HuH-7 (cell line): ENCODE measurements around the gene LGALS12.

Experiments
- DNase-seq: peaks from one replicate; pipeline ENCODE4 v3.0.0; 2011; ENCODE audit warnings: low spot score

LGALS12 gene, protein sequence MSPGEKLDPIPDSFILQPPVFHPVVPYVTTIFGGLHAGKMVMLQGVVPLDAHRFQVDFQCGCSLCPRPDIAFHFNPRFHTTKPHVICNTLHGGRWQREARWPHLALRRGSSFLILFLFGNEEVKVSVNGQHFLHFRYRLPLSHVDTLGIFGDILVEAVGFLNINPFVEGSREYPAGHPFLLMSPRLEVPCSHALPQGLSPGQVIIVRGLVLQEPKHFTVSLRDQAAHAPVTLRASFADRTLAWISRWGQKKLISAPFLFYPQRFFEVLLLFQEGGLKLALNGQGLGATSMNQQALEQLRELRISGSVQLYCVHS

DNA sequence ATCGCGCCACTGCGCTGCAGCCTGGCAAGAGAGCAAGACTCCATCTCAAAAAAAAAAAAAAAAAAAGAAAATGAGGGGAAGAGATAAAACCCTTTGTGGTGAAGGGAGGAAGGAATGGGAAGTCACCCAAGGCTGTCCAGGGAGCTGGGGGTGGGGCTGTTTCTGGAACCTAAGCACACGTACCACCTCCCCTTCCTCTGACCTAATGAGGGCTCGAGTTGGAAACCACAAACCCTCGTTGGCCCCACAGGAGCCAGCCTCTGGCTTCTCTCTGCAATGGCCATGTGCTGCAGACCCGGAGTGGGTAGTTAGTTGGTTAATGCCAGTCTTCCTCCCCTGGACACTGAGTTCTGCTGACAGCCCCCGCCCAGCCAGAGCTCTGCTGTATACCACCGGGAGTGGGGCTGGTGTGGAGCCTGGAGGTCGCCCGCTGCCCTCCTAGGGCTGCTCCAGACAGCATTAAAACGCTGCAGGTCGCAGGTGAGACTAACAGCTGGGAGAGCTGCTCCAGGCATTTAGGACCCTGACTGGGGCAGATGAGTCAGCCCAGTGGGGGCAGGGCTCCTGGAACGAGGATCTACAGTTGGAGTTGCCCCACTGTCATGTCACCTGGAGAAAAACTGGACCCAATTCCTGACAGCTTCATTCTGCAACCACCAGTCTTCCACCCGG lies at the start of gene LGALS12:
Gene LGALS12, plus strand, starts transcription at position 228 of the 672 bp plus-strand sequence. Its CDS starts 375 bp downstream, at position 603.
- DNase-seq = no peak

DNA sequence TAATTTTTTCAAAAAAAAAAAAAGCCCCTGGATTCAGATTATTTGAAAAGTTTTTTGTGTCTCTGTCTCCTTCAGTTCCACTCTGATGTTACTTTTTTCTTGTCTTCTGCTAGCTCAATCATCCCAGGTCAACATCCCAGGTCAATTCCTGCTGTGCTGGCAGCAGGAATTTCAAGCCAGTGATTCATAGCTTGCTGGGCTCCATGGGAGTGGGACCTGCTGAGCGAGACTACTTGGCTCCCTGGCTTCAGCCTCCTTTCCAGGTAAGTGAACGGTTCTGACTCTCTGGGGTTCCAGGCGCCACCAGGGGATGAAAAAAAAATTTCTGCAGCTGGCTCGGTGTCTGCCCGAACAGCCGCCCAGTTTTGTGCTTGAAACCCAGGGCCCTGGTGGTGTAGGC lies 46.3 kb upstream of the LGALS12 start:
- no peak for DNase-seq

DNA sequence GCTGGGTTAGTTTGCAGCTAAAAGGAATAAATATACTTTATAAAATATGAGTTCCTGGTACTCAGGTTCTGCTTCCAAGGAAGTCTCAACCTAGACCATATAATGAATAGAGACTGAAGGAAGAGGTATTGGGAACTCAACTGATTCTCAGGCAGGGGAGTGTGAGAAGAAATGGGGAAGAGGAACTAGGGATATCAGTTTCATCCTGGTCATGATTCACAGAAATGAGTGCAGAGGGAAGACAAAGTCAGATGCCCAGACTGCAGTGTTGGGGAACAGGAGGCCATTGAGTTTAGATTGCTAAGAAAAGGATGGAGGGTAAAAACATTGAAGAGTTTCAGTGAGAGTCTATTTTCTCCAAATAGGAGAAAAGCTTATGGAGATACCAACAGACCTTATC lies 43.7 kb upstream of the LGALS12 start:
- no peak for DNase-seq

DNA sequence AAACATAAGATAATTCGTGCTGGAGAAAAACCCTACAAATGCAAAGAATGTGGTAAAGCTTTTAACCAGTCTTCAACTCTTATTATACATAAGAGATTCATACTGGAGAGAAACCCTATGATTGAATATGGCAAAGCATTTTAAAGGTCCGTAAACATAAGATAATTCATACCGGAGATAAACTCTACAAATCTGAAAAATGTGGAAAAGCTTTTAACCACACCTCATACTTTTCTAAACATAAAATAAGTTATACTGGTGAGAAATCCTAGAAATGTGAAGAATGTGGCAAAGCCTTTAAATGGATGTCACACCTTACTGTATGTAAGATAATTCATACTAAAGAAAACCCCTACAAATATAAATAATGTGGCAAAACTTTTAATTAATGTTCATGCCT lies 35.6 kb upstream of the LGALS12 start:
- no peak for DNase-seq

DNA sequence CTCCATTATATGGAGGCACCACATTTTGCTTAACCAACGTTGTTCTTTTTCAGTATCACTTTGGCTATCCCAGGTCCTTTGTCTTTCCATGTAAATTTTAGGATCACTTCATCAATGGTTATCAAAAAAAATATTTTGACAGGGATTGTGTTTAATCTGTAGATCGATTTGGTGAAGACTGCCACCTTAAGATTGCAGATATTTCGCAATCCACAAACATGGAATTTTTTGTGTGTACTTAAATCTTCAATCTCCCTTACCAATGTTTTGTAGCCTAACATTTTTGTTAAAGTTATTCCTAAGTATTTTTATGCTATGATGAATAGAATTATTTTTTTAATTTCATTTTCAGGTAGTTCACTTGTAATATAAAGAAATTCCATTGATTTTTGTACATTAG lies 33.5 kb upstream of the LGALS12 start:
- no peak for DNase-seq

DNA sequence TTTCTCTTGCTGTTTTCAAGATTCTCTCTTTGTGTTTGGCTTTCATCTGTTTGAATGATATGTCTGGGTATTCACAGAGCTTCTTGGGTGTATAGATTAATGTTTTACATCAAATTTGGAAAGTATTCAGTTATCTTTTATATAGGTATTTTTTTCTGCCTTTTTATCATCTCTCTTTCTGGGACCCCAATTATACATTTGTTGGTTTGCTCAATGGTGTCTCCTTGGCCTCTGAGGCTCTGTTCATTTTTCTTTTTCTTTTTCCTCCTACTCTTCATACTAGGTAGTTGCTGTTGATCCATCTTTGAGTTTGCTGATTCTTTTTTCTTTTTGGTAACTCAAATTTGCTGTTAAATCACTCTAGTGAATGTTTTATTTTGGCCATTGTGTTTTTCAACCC lies 29.3 kb upstream of the LGALS12 start:
- DNase-seq = no peak

DNA sequence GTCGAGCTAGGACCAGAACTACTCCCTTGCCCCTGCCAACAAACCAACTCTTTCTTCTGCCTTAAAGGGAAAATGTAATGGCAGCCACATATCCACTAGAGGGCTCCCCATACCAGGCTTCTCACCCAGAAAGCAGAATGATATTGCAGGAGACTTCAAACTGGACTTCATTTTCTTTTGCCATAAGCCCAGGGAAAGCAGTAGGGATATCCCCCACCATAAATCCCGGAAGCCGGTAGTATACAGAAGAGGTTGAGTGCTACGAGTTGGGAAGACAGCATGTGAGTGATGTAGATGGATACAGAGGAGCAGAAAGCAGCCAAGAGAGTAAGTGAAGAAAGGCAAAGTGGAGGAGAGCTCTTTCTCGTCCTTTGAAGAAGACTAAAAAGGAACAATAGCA lies 27.0 kb upstream of the LGALS12 start:
- DNase-seq = peak; percentile 99

DNA sequence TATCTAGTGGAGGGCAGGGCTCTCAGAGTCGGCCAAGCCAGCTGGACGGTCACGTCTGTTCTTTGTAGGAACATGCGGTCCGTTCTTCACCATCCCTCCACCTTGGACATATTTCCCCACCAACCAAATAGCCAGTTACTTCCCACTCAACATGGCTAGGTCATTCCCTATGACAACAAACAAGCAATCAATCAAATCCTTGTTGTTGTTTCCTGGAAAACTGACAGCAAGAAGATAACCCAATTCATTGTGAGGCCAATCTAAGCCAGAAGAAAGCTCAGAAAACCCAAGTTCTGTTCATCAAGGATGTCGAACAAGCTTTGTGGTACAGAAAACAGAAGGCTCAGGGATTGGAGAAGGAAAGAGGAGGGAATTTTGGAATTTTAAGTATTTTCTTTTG lies 25.8 kb upstream of the LGALS12 start:
- DNase-seq = no peak

DNA sequence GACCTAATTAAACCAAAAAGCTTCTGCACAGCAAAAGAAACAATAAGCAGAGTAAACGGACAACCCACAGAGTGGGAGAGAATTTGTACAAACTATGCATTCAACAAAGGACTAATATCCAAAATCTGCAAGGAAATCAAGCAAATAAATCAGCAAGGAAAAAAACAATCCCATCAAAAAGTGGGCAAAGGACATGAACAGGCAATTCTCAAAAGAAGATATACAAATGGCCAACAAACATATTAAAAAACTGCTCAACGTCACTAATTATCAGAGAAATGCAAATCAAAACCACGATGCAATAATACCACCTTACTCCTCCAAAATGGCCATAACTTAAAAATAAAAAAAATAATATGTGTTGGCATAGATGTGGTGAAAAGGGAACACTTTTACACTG lies 20.1 kb upstream of the LGALS12 start:
- DNase-seq = no peak

DNA sequence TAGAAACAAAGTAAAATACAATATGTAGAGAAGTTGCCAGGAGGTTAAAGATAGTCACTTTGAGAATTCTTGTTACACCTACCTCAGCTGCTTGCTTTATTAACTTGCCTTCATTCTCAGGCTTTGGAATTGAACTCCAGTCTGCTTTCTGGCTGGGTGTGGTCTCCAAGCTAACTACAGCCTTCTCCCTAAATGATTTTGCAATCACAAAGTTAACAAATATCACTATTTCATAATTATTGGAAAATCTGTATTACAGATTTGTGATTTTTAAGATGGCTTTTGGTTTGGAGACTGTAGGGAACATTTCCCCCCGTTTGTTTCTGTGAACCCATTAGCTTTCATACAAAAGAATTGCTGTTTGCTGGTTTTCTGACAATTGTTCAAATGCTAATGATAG lies 17.1 kb upstream of the LGALS12 start:
- no peak for DNase-seq

DNA sequence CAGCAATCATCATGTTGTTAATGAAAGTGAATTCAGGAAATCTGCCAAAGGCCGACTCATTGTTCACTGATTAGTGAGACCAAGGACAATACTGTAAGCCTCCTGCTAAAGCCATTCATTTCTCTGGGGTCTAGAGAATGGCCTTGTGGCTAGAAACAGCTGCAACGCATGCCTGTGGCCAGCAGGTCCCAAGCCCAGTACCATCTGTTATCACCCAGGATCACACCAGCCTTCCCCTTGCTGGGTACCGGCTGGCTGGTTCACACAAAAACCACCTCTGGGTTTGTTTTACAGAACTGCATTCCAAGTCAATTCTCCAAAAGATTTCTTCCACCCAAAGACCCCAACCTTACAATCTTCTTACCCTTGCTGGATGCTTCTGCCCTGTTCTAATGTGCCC lies 16.0 kb upstream of the LGALS12 start:
- DNase-seq = peak; percentile 71

DNA sequence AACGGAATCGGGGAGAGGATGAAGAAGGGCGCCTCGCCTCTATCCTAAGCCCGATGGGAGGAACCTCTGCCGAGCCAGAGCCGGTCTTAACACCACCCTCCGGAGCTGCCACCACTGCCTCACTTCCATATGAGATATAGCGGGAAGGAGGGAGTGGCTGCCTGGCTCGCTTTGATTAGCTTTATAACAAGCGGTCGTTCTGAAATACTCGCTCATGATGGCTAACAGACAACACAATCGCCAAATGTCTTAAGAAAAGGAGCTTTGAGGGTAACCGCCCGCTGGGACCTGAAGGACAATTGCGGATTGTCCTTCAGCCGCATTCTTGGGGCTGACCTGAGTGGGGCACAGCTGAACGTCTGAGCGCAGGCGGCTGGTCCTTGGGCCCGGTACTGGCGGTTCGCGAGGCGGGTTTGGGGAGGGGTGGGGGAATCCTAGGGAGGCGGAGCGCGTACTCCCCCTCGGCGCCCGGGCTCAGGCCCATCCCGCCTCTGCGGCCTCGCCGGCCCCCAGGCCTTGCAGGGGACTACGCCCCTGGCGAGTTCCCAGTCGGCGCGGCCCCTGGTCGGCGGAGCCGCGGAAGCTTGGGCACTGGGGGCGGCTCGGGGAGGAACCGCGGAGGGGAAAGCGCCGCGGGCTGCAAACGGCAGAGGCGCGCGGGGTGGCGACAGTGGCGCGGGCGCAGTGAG lies 15.2 kb upstream of the LGALS12 start, which contains the start of gene PLAAT5:
Gene PLAAT5, minus strand, starts transcription at position 617 of the 689 bp plus-strand sequence. Its CDS starts 133 bp downstream, at position 484.
- no peak for DNase-seq

DNA sequence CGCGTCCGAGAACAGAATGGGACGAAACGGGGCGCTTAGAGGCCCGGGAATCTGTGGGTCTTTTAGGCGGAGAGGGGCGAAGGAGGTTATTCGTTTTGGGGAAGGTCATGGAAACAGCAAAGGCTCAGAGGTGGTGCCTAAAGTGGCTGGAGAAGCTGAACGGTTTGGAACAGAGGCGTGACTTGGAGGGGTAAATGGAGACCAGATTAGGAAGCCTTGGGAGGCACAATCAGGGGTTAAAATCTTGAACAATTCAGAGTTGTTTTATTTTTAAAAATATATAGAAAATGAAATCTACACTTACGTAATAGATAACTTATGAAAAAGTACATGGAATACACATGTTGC lies 14.7 kb upstream of the LGALS12 start:
- no peak for DNase-seq

DNA sequence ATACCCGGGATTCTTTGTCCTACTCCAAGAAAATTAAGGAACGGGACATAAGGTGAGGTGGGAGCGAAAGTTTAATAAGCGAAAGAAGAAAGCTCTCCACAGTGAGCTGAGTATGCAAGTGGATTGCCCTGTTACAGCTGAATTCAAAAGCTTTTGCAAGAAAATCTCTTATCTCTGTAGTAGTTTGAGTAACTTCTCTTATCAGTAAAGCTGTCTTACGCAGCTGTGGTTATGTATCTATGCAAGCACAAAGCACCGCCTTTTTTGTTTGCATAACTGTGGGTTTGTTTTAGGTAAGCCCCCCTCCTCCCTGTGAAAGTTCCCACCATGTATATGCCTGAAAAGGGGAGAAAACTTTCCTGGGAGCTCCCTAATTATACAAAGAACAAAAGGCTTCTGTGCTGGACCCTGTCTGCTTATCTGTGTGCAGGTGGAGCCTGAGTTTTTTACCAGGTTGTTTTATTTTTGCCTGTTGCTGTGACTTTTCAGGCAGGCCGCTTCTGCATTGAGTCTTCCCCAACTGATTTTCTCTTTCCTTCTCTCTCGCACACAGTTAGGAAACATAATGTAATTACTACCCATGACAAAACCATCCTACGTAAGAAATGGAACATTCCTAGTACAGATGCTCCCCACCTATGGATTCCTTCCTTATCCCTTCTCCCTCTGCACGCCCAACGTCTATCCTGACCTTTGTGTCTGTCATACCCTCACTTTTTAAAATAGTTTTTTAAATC lies 14.1 kb upstream of the LGALS12 start:
- peak; percentile 82 for DNase-seq

DNA sequence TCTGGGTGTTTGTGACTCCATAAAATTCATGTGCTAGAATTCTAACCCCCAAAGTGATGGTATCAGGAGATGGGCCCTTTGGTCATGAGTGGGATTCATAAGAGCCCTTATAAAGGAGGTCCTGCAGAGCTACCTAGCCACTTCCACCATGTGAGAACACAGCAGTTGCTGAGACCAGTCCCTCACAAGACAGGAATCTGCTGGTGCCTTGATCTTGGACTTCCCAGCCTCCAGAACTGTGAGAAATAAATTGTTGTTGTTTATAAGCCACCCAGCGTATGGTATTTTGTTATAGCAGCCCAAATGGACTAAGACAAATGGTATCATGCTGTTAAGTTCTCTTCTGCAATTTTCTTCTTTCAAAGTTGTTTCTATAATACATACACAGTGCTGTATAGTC lies 13.4 kb upstream of the LGALS12 start:
- no peak for DNase-seq

DNA sequence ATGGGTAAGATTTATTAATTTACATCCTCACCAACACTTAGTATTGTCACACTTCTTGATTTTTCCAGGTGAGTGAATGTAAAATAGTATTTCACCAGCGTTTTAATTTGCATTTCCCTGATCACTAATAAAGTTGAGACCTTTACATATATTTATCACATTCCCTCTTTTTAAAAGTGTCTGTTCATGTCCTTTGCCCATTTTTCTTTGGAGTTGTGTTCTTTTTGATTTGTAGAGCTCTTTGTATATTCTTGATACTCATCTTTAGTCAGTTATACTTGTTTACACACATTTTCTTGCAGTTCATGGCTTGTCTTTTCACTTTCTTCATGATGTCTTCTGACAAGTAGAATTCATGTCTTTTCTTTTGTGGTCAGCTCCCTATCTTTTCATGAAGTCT lies 12.8 kb upstream of the LGALS12 start:
- DNase-seq = no peak

DNA sequence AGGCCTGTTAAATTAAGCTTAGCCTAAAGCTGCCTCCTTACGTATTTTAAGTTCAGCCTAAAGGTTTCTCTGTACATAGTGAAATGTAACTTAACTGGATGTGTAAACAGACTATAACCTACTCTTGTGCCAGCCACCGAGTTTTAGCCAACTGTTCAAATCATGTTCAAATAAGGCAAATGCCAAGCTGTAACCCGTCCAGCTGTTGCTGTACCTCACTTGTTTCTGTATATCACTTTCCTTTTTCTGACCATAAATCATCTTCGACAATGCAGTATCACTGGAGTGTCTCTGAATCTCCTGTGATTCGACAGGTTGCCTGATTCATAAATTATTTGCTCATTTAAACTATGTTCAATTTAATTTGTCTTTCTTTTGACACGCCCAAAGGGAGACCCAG lies 10.9 kb upstream of the LGALS12 start:
- no peak for DNase-seq

DNA sequence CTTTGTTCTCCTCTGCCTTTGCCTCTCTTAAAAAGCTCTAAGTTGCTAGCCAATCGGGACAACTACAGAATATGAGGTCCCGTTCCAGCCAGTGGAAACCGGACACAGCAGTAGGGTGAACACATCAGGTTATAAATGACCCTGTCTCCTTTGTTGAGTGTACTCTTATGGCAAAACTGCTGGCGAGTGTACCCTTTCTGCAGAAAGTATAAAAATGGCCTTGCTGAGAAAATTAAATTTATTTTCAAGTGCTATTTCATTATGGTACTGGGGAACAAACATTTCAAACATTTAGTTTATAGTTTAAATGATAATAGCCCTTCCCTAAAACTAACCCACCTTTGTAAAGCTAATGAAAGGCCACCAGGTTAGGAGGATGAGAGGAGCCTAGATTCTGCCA lies 6.0 kb upstream of the LGALS12 start:
- no peak for DNase-seq

DNA sequence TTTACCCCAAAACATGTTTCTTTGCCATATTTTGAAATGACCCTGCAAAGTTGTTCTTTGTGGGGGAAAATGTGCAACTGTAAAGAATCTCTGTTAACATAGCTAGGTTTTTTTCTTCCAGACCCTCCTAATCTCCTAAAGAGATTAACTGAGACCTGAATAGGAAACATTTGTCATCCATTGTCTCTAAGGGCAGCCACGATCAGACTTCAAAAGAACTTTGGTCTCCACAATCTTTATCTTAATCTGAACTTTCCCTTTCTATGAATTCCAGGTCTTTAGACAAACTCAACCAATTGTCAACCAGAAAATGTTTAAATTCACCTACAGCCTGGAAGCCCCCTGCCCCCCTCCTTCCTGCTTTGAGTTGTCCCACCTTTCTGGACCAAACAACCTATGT lies 4.6 kb upstream of the LGALS12 start:
- DNase-seq = no peak

DNA sequence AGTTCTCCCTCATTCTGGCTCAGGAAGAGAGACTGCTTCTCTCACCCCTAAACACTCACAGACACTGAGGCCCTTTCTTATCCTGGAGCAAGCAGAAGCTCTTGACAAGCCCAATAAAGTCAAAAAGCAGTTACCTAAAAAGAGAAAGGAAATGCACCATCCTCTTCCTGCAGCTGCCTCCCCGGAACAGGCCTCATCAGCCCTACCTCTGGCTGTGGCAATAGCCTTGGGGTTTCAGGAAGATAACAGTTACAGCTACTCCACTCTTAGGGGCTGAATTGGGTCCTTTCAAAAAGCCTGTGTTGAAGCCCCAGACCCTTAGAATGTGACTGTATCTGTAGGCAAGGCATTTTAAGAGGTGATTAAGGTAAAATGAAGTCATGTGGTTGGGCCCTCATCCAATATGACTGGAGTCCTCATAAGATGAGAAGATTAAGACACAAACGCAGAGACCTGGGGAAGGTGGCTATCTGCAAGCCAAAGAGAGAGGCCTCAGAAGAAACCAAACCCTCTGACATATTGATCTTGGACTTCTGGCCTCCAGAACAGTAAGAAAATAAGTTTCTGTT lies 3.5 kb upstream of the LGALS12 start:
- DNase-seq = no peak

DNA sequence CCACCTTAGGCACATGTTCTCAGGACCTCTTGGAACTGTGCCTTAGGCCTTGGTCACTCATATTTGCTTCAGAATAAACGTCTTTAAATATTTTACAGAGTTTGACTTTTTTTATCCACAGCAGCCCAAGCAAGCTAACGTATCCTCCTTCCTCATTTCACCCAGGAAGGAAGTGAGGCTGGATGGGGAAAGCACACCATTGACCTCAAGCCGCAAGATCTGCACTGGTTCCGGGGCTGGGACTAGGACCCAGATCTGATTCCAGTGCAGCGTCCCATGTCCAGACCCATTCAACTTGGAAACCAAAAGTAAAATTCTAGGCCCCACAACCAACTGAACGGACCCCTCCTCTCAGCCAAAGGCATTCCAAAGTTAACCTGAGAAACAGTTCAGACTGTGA lies 2.4 kb upstream of the LGALS12 start:
- no peak for DNase-seq

DNA sequence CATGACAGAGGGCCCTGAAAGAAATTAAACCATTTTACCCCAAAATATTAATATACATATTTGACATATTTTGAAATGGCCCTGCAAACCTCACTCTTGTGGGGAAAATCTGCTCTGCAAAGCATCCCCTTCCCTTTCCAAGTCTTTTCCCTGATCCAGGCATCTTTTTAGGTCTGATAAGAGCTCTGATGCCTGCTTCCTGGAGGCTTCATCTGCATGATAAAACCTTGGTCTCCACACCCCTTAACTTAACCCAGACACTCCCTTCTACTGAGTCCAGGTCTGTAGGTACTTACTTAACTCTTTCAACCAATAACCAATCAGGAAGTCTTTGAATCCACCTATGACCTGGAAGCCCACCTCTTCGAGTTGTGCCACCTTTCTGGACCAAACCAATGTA lies 1.8 kb upstream of the LGALS12 start:
- no peak for DNase-seq
